Ovary (tissue), 9 donors: Measurements from ENCODE around the gene CRTC1. TPM values are rescaled to one million over a fixed set of nuclear protein-coding genes. Genes with fewer than 3 reads are reported as not detected.

Experiments
- DNase-seq, 5 donors: peaks; one replicate each; pipeline ENCODE4 v3.0.0-alpha.2; 2019 to 2020
- H3K27ac ChIP-seq, 2 donors: fragments of 200-600 bp; one replicate each; pipeline versions ENCODE4 v1.5.1 to v1.8.0; 2019 to 2022
- H3K27me3 ChIP-seq: fragments of 200-600 bp; one replicate; pipeline ENCODE4 v1.8.0; 2022
- H3K36me3 ChIP-seq: fragments of 200-600 bp; sonication (generic); one replicate; pipeline ENCODE4 v1.5.1; 2019
- H3K4me1 ChIP-seq: one replicate; pipeline ENCODE4 v1.8.1; 2013; ENCODE audit warnings: mild to moderate bottlenecking, moderate library complexity; ENCODE audit not compliant: insufficient read depth
- H3K4me3 ChIP-seq: fragments of 200-600 bp; sonication (generic); one replicate; pipeline ENCODE4 v1.5.1; 2017
- H3K9me3 ChIP-seq, 2 donors: fragments of 200-600 bp in 1 of 2; sonication (generic) in 1 of 2; one replicate each; pipeline versions ENCODE4 v1.5.1 to v1.8.1; 2013 to 2019; ENCODE audit warnings: mild to moderate bottlenecking in 1 of 2, moderate library complexity in 1 of 2
- CTCF ChIP-seq, 3 donors: fragments of 450-650 bp in 2 of 3; fragments of 200-600 bp in 1 of 3; IDR thresholded peaks; one replicate each; pipeline versions ENCODE4 v1.5.1 to v1.8.0; 2016 to 2022; ENCODE audit warnings: antibody characterized with exemption in 3 of 3, mild to moderate bottlenecking in 1 of 3
- EP300 ChIP-seq: sonication (generic); formaldehyde crosslinking; IDR thresholded peaks from one replicate; pipeline ENCODE4 v1.6.1; 2017; ENCODE audit warnings: antibody characterized with exemption
- POLR2A ChIP-seq: fragments of 450-650 bp; IDR thresholded peaks from one replicate; pipeline ENCODE4 v1.6.1; 2017; ENCODE audit warnings: antibody characterized with exemption, mild to moderate bottlenecking, moderate library complexity
- WGBS, 3 donors: extraction: QIAGEN DNeasy Blood & Tissue Kit in 1 of 3; methylation state at CpG; one replicate each; pipeline versions ENCODE4 v1.1.5 to v1.1.7; 2013 to 2017; 5-methylcytosine and 5-hydroxymethylcytosine counted together
- intact Hi-C, 4 donors: fragments of 100-400 bp; cut with DNase I; formaldehyde crosslinking; loops; one replicate each; pipeline versions ENCODE4 v1.11.0 to v1.15.1; 2022 to 2023
- polyA plus RNA-seq, 2 donors: library from polyadenylated mRNA; stranded (reverse); fragments of 200-250 nt in 1 of 2; fragments of 350-450 nt in 1 of 2; fragmentation: Illumina TruSeq in 1 of 2; extraction: RNeasy Lipid Tissue Mini Kit (QIAGEN cat#74804) in 1 of 2; gene quantifications; one replicate each; pipeline ENCODE4 v1.2.3, GENCODE V29; 2013 to 2014
- total RNA-seq, 7 donors: library from RNA; depleted of rRNA in 2 of 7; stranded (reverse); fragments of >200 nt in 2 of 7; fragmentation: NEBNext Ultra II Directional in 3 of 7; extraction: Animal tissue kit (Norgen Biotek cat#: 25700) in 3 of 7; gene quantifications; one replicate each; pipeline versions ENCODE4 v1.1.0 to v1.2.4, GENCODE V29; 2016 to 2023
- donor health status: DM: no; HTN: no; CAD: no; lungs with moderate emphysema.
- donor health status: DM: no; HTN: no; CAD: no.
- donor health status: Bipolar disorder and iron deficiency.
- donor health status: DM: yes; HTN: yes; CAD: no.
- donor health status: DM: no; HTN: no; CAD: no.
- donor health status: DM: yes; HTN: yes; CAD: no.

CRTC1 gene
- total and polyA plus RNA-seq, 9 donors, result 2.3 to 19.5 (median 12.9) TPM

- Histone ChIP-seq H3K4me1 (peaks cover 5% of the 10 kb centered on the region), H3K36me3 (no peaks in the 10 kb centered on the region), H3K27me3 (peaks cover 12% of the 10 kb centered on the region), H3K4me3 (no peak overlapping the region), H3K9me3 (no peaks in the 10 kb centered on the region), H3K27ac (no peak overlapping the region)
- DNase-seq, result no peak
- intact Hi-C loops, result no loop called here
- no peak for TF ChIP-seq EP300
- no peak for TF ChIP-seq POLR2A
- TF ChIP-seq CTCF (IDR thresholded peaks at IDR 0.05), result no peak
- 52 to 74% (median 71%) methylated on average over 3 of the region's 3 CpGs for WGBS, 3 donors
These were observed 109.2 kb downstream of the CRTC1 start for GRCh38 chr19:18792661-18793060.

- Histone ChIP-seq H3K9me3 (no peaks in the 10 kb centered on the region), H3K36me3 (no peaks in the 10 kb centered on the region), H3K4me3 (no peak overlapping the region), H3K4me1 (peaks cover 5% of the 10 kb centered on the region), H3K27ac (no peak overlapping the region), H3K27me3 (peaks cover 5% of the 10 kb centered on the region)
- TF ChIP-seq CTCF (IDR thresholded peaks at IDR 0.05) (no peak), POLR2A (no peak), EP300 (no peak)
- no peak for DNase-seq
- 68 to 74% (median 73%) methylated on average over 13 of the region's 13 CpGs for WGBS, 3 donors
- intact Hi-C loops, result no loop called here
These were observed 109.9 kb downstream of the CRTC1 start for GRCh38 chr19:18793144-18794028.

- Histone ChIP-seq H3K36me3 (no peaks in the 10 kb centered on the region), H3K9me3 (no peaks in the 10 kb centered on the region), H3K4me1 (peaks cover 5% of the 10 kb centered on the region), H3K27me3 (peaks cover 4% of the 10 kb centered on the region), H3K27ac (no peak overlapping the region), H3K4me3 (no peak overlapping the region)
- intact Hi-C loops, result no loop called here
- TF ChIP-seq EP300, result no peak
- 63 to 65% (median 64%) methylated on average over 5 of the region's 5 CpGs for WGBS, 3 donors
- no peak for DNase-seq
These were observed 110.5 kb downstream of the CRTC1 start for GRCh38 chr19:18794029-18794313.

- WGBS, 3 donors, result 89 to 94% (median 92%) methylated on average over 6 of the region's 6 CpGs
- H3K36me3 ChIP-seq, result no peaks in the 10 kb centered on the region
- H3K4me1 ChIP-seq, result peaks cover 2% of the 10 kb centered on the region
- H3K27me3 ChIP-seq, result peaks cover 4% of the 10 kb centered on the region
- TF ChIP-seq POLR2A (no peak), CTCF (IDR thresholded peaks at IDR 0.05) (no peak), EP300 (no peak)
- H3K9me3 ChIP-seq, result no peaks in the 10 kb centered on the region
- no peak for DNase-seq
- H3K27ac ChIP-seq, result no peak overlapping the region
- intact Hi-C loops, result no loop called here
- H3K4me3 ChIP-seq, result no peak overlapping the region
These were observed 111.2 kb downstream of the CRTC1 start for GRCh38 chr19:18794692-18795091.

- H3K9me3 ChIP-seq, result no peaks in the 10 kb centered on the region
- 3 to 8% (median 5%) methylated on average over 21 of the region's 21 CpGs for WGBS, 3 donors
- intact Hi-C loops, result no loop called here
- no peak overlapping the region for H3K27ac ChIP-seq
- no peak for DNase-seq
- no peaks in the 10 kb centered on the region for H3K36me3 ChIP-seq
- H3K27me3 ChIP-seq, result peaks cover 4% of the 10 kb centered on the region
- no peaks in the 10 kb centered on the region for H3K4me1 ChIP-seq
- TF ChIP-seq EP300 (no peak), CTCF (IDR thresholded peaks at IDR 0.05) (no peak), POLR2A (no peak)
- H3K4me3 ChIP-seq, result no peak overlapping the region
These were observed 112.1 kb downstream of the CRTC1 start for GRCh38 chr19:18795540-18795939.
